GM11168 (cell line): ENCODE measurements around the gene NAE1.
"Not testable (repeated sequence)": the region's sequence is repeated elsewhere in the genome, so short reads cannot be mapped to it uniquely, and the experiment has no call there.

Source experiments
- in situ Hi-C: fragments of 300-500 bp; cut with MboI; formaldehyde crosslinking; loops from one replicate; pipeline ENCODE4 v1.12.0; 2022; ENCODE audit warnings: low sequenced_read_pairs; ENCODE audit not compliant: unreplicated experiment

The NAE1 gene

GRCh38 chr16:66830422-66831404, at the start of gene NAE1:
Gene NAE1 (minus strand): TSS chr16:66830976. CDS start chr16:66830899, 77 bp downstream.
- in situ Hi-C loops, result no loop called here

- in situ Hi-C loops, result no loop called here
Observed at GRCh38 chr16:66878067-66878466, 47.3 kb upstream of the NAE1 start.

- in situ Hi-C loops, result no loop called here
Observed at GRCh38 chr16:66874079-66874775, 43.5 kb upstream of the NAE1 start.

DNA sequence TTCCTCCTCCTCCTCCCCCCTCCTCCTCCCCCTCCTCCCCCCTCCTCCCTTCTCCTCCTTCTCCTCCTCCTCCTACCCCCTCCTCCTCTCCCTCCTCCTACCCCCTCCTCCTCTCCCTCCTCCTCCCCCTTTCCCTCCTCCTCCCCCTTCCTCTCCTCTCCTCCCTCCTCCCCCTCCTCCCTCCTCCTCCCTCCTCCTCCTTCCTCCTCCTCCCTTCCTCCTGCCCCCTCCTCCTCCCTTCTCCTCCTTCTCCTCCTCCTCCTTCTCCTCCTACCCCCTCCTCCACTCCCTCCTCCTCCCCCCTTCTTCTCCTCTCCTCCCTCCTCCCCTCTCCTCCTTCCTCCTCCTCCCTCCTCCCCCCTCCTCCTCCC, 42.9 kb upstream of the NAE1 start:
- in situ Hi-C loops, result no loop called here

GRCh38 chr16:66872943-66873684, 42.3 kb upstream of the NAE1 start:
- in situ Hi-C loops, result no loop called here

- in situ Hi-C loops, result no loop called here
Observed at GRCh38 chr16:66872559-66872942, 41.8 kb upstream of the NAE1 start.

- in situ Hi-C loops, result no loop called here
Observed at GRCh38 chr16:66871840-66872239, 41.1 kb upstream of the NAE1 start.

- in situ Hi-C loops, result not testable (repeated sequence)
Observed at GRCh38 chr16:66871363-66871762, 40.6 kb upstream of the NAE1 start.

DNA sequence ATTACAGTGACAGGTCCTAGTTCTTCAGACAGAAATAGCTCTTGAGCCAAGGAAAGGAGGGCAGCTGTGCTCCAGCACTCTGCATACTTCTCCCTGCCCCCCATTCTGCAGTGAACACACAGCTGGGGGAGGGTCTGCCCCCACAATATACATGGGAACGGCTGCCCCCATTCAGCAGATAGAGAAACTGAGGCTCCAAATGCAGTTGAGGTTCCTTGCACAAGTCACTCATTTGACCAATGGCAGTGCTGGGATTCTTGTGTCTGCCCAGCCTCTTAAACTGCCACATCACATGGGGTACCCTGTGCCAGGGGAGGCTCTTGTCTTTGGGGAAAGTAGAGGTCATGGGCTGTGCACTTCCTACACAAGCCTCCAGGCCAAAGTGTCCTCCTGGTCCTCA, 38.6 kb upstream of the NAE1 start:
- in situ Hi-C loops, result no loop called here

DNA sequence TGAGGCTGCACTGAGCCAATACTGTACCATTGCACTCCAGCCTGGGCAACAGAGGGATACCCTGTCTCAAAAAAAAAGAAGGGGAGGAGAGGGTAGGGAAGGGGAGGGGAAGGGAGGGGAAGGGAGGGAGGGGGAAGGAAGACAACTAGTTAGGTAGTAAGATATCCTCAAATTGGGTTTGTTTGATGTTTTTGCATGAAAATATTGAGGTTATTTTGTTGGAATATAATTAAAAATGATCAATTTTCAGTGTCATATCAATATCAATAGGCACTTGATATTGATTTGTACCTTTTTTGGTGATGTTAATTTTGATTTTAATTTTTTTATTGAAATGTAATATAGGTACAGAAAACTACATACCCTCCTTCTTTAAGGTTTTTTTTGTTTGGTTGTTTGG, 32.9 kb upstream of the NAE1 start:
- in situ Hi-C loops, result no loop called here

DNA sequence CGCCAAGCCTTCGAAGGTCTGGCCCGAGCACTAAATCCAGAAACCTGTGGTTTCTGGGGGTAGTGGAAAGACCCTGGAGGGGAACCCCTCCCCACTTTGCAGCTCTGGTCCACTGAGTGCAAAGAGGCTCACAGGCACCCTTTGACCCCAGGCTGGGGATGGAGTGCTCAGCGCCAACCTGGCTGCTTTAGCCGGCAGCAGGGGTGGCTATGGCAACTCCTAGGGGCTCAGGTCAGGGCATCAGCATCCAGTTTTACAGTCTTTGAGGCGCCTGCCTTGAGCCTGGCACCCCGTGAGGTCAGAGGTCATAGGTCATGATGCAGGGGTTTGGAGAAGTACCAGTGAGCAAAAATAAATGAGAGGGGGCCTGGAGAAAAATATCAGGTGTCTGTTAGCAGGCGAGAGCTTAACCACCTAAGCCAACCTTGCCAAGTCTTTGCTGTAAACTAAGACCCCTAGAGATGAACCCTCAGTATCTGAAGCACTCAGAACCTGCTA, 31.3 kb upstream of the NAE1 start:
- in situ Hi-C loops, result no loop called here

DNA sequence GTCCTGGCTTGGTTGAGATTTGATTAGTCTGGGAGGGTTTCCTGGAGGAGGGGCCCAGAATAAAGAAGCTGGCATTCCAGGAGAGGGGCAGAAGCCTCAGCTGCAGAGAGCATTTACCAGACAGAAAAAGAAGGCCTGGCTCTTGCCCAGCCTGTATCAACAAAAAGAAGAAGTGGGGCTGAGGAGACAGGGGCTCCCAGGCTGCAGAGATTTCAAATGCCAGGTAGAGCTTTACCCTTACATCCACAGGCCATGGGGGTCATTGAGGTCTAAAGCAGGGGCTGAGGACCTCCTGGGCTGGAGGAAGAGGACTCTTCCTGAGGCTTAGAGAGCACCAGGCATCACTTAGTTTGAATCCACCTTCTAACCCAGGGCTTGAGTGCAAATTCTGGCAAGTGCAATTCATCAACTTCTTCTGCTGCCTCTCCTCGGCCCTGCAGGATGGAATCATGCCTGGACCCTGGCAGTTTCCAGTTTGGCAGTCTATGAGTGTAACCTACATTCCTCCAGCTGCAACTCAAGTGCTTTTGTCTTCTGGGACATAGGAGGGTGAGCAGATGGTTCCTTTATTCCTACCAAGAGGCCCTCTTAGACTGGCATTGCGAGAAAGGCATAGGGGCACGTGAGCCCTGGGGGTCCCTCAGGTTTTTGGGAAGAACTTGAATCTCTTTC, 28.8 kb upstream of the NAE1 start:
- in situ Hi-C loops, result no loop called here

GRCh38 chr16:66858740-66859396, 28.1 kb upstream of the NAE1 start:
- in situ Hi-C loops, result no loop called here

DNA sequence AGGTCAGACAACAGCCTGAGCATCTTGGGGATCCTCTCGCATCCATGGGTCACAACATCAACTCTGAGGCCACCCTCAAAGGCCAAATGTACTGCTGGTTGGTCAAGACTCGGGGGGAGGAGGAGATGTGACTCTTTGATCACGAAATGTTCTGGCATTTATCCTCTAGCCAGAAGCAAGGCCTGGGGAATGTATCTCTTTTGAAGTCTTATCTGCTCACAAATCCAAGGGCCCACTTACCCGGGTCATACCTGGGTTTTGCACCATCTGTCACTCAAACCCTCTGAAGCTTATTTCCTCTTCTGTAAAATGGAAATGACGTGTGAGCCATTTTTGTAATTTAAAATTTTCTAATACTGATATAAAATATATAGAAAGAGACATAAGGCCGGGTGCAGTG, 26.7 kb upstream of the NAE1 start:
- in situ Hi-C loops, result no loop called here

GRCh38 chr16:66856801-66857200, 26.0 kb upstream of the NAE1 start:
- in situ Hi-C loops, result no loop called here

DNA sequence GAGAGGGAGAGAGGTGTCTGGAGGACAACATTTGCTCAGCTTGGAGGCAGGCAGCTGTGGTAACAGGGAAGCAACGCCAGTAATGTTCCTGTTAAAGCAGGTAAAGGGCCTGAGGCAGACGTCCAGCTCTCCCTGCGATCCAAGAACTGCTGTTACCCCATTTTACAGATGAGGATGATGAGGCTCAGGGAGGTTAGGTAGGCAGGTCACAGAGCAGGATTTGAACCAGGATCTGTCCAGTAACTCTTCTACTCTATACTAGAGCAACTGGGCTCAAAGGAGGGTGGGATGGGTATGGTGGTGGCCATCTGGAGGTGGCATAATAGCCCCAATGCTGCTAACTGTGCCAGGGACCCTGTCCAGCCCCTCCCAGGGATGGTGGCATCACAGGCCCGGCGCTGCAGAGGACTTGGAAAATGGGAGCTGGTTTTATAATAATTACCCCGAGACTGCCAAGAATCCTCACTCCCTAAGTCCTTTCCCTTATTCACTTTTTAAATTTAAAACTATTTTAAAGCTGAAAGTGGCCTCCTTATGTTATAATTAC, 25.5 kb upstream of the NAE1 start:
- in situ Hi-C loops, result no loop called here

- in situ Hi-C loops, result no loop called here
Observed at GRCh38 chr16:66853261-66854139, 22.7 kb upstream of the NAE1 start.

DNA sequence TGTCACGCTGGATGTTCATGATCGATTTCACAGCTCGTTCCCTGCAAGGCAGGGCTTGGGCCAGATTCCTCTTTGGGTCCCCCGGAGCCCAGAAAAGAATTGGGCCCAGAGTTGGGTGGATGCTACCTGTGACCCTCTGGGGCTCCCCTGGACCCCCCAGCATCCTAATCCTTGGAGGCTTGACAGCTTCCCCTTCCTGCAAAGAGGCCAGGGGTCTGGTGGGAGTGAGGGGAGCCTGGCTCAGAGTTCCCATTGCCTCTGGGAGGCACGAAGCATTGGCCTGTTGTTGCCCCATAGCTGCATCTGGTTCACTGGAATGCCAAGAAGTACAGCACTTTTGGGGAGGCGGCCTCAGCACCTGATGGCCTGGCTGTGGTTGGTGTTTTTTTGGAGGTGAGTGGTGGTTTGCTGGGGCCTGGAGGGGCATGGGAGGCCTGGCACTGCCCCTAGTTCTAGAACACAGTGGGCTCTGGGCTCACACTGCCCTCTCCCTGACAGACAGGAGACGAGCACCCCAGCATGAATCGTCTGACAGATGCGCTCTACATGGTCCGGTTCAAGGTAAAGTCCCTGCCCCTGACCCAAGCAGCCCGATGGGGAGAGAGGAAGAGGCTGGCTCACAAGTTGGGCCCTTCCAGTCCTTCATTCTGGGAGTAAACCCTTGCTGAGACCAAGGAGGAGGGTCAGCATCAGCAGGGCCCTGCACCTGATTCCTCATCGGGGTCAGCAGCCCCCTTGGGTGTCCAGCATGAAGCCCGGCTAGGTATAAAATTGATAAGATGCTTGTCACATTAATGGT, 20.6 kb upstream of the NAE1 start:
- in situ Hi-C loops, result no loop called here
